ENCODE results near the gene KBTBD3.
"Not testable (repeated sequence)": the region's sequence is repeated elsewhere in the genome, so short reads cannot be mapped to it uniquely, and the experiment has no call there.

Gene KBTBD3

GRCh38 chr11:106003094-106003493 is 74.1 kb downstream of the KBTBD3 start:
- not testable (repeated sequence) for DNase-seq

DNA sequence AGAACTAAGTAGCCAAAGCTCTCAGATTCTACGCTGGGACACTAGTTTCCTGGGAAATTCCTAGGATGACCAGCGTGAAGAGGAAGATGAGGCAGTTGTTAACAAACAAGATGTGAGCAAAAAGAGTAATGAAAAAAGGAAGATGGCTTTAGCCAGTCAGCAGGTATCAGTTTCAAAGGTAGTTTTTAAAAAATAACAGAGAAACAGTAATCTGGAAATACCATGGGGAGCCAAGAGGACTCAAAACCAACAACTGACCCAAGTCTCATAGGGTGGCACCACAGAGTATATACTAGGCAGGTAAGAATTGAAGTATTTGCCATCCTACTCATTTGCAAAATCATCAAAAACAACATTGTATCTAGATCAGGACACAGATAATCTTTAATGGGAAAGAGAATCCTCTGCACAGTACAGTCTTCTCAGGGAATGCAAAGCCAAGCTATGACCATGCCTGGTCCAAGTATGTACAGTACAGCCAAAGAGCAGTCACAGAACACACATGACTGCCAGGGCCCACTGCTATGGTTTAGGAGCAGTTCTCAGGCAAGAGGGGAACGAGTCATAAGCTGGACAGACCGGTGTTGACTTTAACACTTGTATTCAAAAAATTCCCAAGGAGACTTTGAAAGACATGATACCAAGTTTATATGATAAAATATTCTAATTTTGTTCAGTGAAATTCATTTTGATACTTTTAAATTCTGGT is 75.7 kb downstream of the KBTBD3 start:
- DNase-seq: no peak
